ENCODE results near the gene SAP25.
A peak's percentile ranks its signal among the peaks of the same experiment; 100 is the strongest.

SAP25 gene

DNA sequence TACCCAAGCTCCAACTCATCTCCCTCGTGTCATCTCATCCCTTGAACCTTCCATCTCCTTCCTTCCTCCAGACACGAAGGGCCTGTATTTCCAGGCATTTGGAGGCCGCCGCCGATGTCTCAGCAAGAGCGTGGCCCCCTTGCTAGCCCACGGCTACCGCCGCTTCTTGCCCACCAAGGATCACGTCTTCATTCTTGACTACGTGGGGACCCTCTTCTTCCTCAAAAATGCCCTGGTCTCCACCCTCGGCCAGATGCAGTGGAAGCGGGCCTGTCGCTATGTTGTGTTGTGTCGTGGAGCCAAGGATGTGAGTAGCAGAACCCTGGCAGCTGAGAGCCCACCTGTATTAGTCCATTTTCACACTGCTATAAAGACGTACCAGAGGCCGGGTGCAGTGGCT lies 17.9 kb upstream of the SAP25 start:
- no peak for DNase-seq

DNA sequence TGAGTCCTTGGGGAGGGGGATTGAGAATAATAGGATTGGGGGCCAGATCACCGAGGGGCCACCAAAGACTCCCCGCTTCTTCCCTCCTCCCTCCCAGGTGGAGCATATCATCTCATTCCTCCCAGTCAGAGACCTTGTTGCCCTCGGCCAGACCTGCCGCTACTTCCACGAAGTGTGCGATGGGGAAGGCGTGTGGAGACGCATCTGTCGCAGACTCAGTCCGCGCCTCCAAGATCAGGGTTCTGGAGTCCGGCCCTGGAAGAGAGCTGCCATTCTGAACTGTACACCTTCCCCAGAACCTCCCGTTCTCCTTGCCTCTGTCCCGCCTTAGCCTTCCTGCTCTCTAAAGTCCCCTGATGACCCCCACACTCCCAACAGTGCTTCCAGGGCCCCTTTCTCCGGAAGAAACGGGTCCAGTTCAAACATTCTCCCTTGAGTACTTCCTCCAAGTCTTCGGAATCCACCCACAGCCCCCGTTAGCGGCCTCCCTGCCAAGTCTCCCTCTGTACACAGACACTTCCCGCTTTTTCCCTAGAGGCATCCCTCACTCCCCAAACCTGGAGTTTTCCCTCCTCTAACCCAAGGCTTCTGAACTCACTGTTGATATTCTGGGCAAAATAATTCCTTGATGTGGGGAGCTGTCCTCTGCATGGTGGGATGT lies 16.5 kb upstream of the SAP25 start:
- DNase-seq: no peak

DNA sequence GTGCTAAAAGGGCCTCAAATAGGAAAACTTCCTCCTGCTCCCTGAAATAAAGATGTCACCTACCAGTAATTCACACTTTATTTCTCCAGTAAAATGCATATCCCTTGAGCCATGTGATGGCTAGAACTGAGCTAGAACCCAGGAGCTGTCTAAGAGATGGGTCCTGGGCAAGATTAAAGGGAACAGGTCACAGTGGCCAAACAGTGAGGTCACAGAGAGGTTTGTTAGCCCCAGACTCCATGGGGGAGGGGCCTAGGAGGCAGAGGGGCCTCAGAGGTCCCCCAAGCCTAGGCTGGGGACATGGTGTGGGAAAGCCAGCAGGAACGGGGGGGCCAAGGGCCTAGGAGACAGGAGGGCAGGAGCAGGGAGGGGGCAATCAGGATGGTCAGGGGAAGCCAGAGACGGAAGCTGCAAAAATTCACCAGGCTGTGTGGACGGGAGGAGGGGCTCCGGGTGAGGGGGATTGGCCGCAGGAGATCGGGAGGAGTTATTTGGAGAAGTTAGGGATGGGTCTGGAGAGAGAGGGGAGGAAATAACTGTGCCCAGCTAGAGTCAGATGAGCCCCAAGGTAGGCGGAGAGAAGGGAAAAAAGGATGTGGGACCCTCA lies 15.7 kb upstream of the SAP25 start:
- no peak for DNase-seq

DNA sequence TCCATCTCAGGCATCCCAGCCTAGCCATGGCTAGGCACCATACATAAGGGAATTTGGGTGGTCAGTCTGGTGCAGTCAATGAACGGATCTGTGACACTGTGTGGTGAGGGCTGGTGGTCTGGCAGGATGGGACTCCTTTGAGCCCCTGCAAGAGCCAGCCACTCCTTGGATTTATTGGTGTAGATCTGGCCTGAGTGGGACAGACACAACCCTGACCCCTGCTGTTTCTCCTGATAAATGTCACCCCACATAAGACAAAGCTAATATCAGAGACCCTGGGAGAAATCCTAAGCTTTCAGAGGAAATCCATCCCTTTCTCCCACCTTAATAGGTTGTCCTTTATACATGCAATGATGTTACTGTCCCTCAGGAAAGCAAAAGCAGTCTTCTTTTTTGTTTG lies 14.7 kb upstream of the SAP25 start:
- no peak for DNase-seq

DNA sequence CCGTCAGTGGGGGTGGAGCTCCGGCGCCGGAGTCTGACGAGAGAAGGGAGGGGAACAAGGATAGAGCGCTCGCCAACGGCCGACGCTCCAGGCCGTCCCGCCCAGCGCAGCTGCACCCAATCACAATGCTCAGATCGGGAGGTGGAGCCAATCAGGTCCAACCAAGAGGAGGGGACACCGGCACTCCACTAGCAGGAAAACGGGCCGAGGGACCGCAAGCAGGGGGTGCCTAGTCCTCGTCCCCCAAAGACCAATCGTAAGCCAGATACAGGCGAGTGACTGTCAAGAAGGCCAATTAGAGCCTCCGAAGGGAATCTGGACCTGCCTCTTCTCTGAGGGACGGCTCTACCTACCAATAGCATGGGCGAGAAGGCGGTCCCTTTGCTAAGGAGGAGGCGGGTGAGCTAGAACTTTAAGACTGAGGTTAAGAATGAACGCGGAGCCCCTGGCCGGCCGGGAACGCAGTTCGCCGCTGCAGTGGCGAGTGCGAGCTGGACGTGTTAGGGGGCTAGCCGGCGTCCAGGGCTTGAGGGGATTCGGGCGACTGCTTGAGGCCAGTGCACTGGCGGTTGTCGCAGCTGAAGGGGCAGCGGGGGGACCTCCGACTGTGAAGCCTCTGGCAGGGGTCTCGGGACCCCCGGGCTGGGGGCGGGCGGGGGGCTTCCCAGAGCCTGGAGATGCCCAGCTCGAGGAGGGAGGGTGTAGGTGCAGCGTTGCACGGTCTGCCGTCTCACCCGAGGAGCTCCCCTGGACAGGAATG lies 12.7 kb upstream of the SAP25 start, which contains the start of gene FBXO24:
FBXO24 (plus strand) TSS at position 63 of the 760 bp plus-strand sequence; CDS start at position 361, 298 bp downstream.
- DNase-seq: peak; percentile 97 to 100 (median 100)

DNA sequence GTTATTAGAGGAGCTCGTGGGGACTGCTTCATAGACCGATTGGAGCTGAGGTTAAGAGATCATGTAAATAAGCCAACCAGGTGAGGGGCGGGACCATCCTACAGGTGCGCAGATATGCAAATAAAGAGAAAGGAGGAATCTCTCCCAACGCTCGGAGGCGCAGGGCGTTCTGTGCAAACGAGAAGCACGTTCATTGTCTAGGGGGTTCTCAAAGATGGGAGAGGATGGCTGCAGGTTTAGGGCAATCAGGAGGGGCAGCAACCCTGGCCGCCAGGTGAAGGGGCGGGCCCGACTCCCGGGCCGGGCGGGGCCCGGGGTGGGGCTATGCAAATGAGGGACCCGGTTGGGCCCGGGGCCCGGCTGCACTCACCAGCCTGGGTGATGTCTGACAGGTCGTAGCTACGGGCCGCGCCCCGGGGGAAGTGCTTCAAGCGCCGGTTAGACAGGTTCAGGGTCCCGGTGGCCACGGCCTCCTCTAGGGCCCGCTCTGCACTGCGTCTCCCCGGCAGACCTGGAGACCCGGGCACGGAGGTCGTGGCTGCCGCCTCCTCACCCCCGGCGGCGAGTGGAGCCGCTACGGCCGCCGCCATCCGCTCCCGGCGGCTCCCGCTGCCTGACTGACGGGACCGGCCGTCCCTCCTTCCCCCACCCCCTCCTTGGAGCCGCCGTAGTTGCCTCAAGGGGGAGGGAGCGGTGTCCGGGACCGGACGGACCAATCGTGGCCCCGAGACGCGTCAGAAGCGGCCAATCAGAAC lies 12.0 kb upstream of the SAP25 start, which contains the start of gene LRCH4:
LRCH4 (minus strand) TSS at position 619 of the 755 bp plus-strand sequence; CDS start at position 590, 29 bp downstream.
- peak; percentile 56 to 85 (median 73) for DNase-seq

DNA sequence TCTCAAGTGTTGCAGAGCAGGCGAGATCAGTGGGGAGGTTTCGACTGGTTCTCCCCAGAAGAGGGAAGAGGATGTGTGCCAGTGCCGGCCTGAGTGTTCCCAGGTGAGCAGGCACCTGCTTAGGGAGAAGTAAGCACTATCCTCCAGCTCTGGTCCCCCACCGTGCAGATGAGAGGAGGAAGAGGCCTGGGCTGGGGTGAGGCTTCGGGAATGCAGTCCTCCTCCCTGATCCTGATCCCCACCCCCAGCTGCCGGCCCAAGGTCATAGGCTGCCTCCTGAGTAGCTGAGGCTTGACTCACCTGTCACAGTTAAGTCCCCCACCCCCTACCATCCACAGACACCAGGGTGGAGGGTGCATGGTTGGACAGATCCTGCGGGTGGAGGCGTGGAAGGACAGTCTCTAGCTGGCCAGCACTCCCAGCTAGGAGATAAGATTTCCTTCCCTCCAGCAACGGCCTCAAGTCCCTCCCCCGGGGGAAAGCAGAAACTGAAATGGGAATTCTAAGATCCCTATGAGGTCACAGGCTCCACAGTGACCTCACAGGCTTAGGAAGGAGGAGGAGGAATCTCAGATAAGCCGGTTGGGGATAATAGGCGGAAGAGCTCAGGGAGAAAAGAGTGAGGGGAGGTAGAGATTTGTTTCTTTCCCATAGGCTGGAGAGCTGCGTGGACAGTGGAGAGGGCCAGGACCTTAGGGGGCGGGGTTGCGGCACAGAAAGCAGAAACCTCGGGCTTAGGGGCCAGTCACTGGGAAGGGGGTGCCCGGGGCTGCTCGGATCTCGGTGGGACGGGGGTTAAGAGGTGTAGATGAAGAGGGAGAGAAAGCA lies 11.2 kb upstream of the SAP25 start:
- DNase-seq: peak in 1 of 6 experiments; percentile 15

DNA sequence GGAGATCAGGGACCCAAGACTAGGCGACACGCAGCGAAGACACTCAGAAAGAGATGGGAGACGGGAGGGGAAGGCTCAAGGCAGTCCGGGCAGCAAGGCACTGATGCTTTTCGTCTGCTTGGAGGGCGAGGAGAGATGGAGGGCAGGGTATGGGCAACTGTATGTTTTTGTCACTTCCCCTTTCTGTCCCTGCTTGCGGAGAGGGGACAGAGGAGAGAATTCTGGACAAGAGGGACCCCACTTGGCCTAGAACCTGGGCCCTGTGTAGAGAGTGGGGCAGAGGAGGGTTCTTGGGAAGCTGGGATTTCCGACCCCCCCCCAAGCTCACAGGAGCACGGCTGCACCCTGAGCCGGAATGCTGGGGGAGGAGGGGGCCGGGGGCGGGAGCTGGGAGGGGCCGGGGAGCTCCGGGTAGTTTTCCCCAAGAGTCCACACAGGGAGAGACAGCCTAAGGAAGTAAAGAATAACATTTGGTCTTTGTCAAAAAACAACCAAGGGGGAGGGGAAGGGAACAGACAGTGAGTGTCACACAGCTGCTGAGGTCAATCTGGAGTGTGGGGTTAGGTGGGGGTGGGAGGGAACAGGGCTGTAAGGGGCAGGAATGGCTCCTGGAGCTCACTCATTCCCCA lies 10.5 kb upstream of the SAP25 start:
- DNase-seq: no peak

DNA sequence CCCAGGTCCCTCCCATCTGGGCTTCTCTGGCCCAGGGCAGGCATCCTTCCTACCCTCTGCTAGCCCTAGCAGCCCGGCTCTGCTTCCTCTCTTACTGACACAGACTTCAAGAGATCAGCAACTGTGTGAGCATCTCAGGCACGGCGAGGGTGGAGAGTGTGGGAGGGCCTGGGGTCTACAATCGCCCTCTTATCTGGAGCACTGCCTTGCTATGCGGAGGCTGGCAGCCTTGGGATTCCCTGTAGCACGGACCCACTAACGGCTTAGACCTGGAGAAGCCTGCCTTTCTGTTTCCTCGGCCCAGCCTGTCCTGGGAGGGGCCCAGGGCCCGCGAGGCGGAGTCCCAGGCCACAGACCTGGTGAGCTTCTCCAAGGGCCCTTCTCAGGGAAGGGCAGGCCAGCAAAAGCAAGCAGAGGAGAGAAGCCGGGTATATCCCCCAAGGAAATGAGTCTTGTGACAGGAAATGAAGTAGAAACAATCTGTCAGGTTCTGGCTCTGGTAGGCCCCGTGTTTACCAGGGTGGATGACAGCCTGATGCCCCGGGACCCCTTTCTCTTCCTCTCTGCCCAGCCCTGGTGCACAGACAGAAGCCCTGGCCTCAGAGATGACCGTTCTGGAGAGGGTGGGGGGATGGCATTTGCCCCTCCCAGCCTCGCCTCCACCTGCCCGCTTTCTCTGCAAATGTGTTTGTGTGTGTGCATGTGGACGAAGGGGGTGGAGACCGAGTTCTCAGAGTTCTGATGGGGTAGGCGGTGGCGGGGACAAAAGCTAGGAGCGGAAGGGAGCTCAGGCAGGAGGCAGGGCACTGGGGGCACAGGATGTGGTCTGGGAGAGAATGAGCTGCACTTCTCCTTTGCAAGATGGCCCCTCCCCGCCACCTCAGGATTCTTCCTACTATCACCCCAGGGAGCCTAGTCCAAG lies 9.7 kb upstream of the SAP25 start:
- peak; percentile 33 to 89 (median 73) for DNase-seq

DNA sequence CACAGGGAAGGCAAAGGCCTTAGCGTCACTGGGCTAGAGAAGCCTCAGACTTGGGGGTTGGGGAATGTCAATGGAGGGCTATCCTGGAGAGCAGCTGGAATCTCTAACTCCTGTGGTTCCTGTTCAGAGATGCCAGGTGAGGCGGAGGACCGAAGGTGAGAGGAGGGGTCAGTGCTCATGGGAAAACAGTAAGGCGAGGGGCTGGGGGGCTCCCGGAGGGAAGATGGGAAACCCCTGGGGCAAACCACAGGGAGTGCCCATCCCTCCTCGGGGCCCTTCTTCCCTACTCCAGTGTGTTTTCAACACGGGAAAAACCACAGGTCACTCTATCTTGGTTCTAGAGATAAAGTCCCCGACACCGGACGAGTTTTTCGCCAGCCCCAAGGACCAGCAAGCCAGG lies 8.9 kb upstream of the SAP25 start:
- no peak for DNase-seq

DNA sequence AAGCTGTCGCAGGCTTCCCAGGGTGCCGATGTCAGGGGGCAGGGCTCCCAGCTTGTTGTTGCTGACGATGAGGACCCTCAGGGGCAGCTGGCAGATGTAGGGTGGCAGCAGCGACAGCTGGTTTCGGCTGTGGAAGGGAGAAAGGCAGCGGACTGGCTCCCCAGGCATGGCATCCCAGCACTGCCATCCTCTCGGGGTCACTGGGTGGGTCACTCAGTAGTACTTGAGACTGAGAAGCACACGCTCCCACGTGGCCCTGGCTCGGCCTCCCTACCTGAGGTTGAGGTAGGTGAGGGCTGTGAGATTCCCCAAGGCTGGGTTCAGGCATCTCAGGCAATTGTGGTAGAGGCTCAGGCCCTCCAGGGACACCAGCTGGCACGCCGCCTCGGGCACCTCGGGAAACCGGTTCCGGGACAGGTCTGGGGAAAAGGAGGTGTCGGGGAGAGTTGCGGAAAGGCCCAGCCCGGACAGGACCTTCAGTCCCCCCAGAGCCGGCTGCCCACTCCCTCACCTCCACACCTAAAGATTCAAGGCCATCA lies 8.4 kb upstream of the SAP25 start:
- no peak for DNase-seq

DNA sequence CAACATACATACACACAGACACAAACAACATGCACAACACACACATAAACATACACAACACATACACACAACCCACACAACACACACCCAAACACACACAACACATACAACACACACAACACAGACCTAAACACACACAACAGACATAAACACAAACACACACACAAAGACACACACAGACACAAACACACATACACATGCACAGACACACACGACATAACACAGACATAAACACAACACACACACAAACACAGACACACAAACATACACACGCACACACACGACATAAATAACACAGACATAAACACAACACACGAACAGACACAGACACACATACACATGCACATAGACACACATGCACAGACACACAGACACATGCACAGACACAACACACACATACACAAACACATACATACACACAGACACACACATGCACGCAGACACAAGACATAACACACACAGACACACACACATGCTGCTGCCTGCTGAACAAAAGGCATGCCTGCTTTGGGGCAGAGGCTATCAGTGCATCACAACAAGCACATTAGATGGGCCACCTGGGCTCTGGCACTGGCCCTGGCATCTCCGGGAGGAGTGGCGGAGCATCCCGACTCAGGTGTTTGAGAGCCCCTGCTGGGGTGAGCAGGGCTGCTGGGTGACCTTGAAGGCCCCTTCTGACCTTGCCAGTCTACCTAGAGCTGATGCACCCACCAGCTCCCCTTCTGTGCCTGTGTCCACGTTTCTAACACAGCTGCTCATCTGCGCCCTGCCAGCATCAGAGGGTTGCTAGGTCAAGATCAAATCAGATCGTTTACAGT lies 7.0 kb upstream of the SAP25 start:
- no peak for DNase-seq

DNA sequence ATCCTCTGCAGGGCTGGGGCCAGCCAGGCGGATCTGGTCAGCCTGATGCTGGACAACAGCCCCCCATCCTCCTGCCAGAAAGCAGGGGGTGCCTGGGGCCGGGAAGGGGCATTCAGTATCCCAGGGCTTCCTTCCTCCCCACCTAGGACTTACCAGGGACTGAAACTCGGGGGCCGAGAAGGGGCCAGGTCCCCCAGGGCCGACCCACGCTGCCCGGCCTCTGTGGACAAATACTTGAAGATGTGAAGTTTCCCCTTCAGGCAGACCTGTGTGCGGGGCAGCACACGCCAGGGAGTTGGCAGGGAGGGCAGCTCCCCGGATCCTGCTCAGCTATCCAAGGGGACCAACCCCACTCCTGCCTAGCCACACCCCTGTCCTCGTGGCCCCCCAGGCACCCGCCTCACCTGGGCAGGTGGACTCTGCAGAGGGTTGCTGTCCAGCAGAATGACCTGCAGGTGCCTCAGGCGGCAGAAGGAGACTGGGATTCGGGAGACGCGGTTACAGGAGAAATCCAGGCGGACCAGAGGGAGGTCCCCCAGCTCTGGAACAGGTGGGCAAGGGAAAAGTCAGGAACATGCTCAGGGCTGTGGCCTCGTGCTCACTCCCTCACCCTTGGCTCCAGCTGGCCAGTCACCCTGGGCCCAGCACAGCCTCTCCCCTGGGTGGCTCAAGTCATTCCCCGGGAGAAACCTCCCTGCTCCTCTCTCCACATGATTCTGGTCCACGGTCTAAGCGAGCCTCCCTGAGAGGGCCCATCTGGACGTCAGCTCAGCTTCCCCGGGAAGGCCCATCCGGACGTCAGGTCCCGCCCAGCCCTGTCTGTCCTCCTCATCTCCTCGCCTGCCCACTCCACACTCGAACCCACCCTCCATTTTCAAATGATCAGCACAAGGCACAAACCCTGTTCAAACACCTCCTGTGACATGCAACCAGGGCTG lies 4.8 kb upstream of the SAP25 start:
- DNase-seq: no peak

DNA sequence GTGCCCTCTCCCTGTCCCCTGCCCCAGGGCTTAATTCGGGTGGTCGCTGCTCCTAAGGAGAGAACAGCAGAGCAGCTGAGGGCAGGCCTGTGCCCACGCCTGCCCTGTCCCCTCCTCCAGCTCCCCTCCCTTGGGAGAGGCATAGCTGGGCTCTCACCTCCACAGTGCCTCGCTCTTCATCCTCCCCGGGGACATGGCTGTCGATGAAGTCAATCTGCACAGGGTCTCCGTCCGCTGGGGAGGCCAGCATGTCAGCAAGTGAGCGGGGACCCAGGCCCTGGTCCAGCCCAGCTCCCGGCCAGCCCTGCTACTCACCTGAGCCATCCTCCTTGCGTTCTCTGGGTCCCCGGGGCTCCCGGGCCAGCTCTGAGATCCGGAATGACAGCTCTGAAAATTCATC lies 3.8 kb upstream of the SAP25 start:
- no peak for DNase-seq

DNA sequence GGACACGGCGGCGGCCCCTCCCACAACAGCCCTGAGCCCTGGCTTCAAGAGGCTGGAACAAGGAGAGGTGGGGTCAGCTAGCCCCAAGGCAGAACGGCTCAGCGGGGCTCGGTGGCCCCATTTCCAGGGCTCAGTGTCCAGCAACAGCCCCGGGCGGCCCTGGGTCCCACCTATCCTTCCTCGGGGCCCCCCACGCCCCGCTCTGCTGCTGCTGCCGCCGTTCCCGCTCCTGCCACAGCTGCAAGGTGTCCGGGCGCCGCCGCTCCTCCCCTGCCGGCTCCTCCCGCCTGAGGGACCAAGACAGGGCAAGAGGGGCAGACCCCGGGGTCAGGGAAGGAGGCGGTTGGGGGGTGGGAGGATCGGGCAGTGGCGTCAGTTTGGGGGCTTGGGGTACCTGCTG lies 3.4 kb upstream of the SAP25 start:
- DNase-seq: no peak

DNA sequence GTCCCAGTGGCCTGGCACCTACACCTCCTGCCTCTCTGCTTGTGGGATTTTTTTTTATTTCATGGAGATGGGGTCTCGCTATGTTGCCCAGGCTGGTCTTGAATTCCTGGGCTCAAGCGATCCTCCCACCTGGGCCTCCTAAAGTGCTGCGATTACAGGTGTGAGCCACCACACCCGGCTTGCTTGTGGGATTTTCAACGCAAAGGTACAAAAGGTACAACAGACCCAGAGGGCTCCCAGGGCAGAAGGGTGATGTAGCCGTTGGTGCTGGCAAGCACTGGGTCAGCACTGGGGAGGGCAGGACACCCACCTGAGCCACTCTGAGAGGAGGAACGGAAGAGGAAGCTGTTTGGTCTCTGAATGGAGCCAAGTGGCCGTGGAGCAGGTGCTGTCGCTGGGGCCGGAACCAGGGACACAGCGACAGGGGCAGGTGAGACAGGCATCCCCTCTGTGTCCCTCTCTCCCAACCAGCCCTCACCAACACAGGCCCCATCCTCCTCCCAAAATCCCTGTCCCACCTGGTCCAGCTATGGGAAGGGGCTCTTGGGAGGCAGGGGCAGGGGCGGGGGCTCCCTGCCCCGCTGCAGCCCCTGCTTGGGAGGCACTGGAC lies 2.8 kb upstream of the SAP25 start:
- no peak for DNase-seq

DNA sequence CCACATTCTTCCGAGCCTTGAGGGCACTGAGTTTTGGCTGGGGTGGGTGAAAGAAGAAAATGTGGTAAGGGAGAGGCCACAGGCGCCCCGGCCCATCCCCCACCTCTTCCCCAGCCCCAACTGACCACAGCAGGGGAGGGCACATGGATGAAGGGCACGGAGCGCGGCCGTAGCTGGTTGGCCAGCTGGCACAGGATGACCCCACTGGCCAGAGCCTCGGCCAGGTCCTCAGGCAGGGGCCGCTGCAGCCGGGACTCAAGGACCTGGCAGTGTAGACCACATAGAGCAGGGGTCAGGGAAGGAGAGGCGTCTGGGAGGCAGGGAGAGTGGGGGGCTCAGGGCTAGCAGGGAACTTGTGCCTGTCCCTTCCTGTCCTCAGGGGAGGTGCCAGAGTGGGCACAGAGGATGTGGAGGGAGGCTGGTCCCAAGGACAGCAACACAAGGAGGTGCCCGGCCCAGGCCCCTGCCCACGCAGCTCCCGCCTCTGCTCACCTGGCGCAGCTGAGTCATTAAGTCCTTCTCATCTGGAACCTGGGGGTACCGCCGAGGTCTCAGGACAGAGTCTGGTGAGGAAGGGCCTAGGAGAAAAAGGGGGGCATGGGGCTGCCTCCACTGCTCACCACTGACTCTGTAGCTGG lies 2.2 kb upstream of the SAP25 start:
- no peak for DNase-seq

Measured in stimulated activated naive CD4-positive, alpha-beta T cell (primary cell).